Measurements from ENCODE around the gene TSKU.
A peak's percentile ranks its signal among the peaks of the same experiment; 100 is the strongest.
"Not testable (repeated sequence)": the region's sequence is repeated elsewhere in the genome, so short reads cannot be mapped to it uniquely, and the experiment has no call there.

TSKU gene

GRCh38 chr11:76801736-76802135, 18.6 kb downstream of the TSKU start:
- DNase-seq (ENCODE audit: low read depth) = no peak

GRCh38 chr11:76802151-76802550, 19.0 kb downstream of the TSKU start:
- DNase-seq (ENCODE audit: low read depth) = no peak

DNA sequence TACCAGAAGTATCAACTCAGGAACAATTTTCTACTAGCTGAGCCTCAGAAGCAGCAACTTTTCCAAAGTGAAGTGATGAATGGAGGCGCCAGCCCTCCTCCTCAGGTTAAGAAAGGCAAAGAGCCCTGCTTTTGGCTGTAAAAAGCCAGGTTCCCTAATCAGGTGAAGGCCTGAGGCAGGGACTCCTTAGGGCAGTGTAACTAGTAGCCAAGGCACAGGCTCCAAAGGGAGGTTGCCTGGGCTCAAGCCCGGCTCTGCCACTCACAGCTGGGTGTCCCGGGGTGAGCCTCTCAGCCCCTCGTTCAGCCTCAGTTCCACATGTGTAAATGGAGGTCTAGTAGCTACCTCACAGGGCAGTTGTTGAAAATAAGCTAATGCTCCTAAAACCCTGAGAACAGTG, 19.5 kb downstream of the TSKU start:
- DNase-seq (ENCODE audit: low read depth) = no peak

DNA sequence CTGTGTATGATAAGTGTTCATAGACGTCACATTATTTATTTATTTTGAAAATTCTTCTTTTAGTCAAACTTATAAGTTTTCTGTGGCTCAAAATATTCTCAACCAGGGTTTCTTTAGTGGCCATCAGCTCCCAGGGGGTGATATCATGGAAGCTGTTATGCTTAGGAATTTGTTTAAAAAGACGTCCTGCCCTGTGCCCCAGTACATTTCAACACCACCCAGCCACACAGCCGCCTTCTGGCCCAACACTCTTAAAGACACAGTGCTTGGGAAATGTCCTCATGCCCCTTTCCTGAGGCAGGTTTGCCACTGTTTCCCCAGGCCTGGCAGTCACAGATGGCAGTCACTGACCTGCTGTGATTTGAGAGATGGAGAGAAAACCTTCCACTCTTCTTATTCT, 19.9 kb downstream of the TSKU start:
- DNase-seq (ENCODE audit: low read depth) = no peak

GRCh38 chr11:76803811-76804600, 20.9 kb downstream of the TSKU start:
- DNase-seq (ENCODE audit: low read depth) = no peak

DNA sequence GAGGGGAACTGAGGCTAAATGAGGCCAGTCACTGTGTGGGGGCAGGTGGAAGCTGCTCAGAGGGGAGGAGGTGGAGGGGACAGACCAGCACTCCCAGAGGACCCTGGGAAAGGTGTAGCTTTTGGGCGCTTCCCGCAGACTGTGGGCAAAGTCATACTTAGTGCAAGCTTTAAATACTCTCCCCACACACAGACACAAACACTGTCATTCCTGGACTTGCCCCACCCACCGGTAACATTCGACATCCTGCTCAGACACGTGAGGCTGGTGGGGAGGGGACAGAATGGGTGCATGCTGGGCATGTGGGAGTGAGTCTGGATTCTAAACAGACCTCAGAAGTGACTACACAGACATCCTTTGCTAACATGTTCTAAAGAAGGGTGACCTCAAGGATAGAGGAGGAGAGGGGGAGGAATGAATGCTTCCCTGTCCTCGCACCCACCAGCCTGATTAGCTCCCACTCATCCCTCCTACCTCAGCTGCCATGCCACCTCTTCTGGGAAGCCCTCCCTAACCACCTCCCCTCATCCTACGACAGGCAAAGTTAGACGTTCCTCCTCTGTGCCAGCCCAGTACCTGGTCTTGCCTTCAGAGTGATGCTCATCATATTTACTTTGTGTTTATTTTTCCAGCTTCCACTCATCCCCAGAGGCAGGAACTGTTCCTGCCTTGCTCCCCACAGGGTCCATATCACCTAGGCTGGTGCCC, 22.2 kb downstream of the TSKU start:
- no peak for DNase-seq (ENCODE audit: low read depth)

- DNase-seq (ENCODE audit: low read depth) = no peak
Measured at GRCh38 chr11:76806131-76806530, 23.0 kb downstream of the TSKU start.

GRCh38 chr11:76806608-76807205, 23.6 kb downstream of the TSKU start:
- no peak for DNase-seq (ENCODE audit: low read depth)

DNA sequence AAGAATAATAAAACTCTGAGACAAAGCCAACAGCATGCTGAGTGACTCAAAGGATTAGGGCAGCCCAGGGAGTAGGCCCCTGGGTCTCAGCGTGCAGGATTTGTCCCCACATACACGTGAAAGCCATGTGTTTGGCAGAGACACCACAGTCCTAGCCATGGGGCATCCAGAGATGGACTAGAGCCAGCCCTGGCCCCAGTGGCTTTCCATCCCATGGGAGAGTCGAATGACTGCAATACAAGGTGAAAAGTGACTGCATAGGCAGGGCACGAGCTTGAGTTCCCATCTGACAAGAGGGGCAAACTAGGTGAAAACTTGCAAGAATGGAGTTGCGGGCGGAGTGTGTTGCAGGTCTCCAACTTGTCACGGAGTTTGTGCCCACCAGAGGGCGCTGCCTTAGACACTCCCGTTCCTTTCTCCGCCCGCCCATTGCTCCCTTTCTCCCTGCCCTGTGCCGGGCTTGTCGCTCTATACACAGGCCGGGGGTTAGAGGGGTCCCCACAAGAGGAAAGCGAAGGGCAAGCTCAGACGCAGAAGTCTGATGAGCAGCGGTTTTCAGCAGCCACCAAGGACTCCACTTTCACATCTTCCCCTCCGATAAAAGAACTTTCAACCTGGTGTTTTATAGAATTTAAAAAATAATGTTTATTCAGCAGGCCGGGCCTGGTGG, 24.2 kb downstream of the TSKU start:
- DNase-seq (ENCODE audit: low read depth) = peak; percentile 83

- no peak for DNase-seq (ENCODE audit: low read depth)
Measured at GRCh38 chr11:76808171-76808570, 25.0 kb downstream of the TSKU start.

DNA sequence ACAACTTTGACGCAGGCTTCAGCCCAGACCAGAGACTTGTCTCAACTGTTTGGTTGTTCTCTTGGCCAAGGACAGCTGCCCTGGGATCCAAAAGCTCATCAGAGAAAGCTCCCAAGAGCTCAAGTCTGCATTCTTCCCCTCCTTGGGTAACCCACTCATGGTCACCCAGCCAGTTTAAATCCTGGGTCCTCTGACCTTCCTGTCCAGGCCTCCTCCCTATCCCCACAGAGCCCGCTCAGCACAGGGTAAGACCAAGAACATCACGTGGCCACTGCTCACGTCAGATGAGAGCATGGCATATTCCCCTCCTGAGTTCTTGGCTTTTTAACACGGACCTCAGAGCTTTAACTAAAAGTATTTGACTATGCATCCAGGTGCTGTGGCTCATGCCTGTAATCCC, 25.8 kb downstream of the TSKU start:
- DNase-seq (ENCODE audit: low read depth) = no peak

DNA sequence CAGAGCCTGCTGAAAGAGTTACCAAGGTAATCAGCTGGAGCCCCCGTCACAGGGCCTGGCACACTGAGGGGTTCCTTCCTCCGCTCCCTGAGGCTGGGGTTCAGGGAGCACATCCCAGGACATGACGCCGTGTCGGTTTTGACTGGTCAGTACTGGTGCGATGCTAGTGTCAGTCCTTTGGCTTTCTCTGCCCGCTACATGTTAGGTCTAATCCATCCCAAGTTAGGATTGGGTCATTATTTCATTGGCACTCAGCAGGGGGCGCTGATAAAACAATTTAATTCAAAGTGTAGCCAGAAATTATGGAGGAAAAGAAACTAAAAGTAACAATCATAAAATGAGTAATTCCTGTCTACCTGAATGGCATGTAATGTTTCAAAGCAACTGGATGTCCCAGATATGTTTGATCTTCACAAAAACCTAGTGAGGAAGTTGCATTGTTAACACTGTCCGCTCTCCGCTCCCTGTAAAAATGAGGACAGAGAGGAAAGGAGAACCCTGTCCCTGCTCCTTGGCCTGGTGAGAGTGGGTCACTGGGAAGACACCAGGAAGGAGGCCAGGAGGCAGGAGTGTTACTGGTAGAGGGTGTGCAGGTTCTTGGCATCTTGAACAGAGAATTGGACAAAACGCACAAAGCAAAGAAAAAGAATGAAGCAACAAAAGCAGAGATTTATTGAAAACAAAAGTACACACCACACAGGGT, 27.1 kb downstream of the TSKU start:
- DNase-seq (ENCODE audit: low read depth) = no peak

GRCh38 chr11:76811259-76811658, 28.1 kb downstream of the TSKU start:
- DNase-seq (ENCODE audit: low read depth) = no peak

DNA sequence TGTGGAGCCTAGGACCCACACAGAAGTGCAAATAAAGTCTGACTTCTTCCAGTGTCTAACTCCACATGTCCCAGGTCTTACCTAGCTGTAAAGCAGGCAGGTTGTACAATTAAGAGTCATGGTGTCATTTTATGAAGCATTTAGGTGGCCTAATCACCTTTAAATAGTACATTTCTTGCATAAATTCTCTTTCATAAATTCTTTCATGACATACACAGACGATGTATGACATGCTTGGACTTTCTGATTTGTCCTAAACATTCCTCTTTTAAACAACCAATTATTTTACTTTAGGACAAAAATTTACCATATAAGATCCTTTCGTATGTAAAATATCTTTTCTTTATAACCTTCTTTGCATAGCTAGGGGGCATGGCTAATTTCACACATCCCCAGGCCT, 31.3 kb downstream of the TSKU start:
- no peak for DNase-seq (ENCODE audit: low read depth)

DNA sequence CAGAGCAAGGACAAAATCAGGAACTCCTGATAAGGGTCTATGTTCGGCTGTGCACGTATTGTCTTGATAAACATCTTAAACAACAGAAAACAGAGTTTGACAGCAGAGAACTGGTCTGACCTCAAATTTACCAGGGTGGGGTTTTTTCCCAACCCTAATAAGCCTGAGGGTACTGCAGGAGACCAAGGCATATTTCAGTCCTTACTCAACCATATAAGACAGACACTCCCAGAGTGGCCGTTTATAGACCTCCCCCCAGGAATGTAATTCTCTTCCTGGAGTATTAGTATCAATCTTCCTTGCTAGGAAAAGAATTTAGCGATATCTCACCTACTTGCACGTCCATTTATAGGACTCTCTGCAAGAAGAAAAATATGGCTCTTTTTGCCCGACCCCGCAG, 32.5 kb downstream of the TSKU start:
- not testable (repeated sequence) for DNase-seq (ENCODE audit: low read depth)

- DNase-seq (ENCODE audit: low read depth) = no peak
Measured at GRCh38 chr11:76820184-76820566, 37.0 kb downstream of the TSKU start.

- DNase-seq (ENCODE audit: low read depth) = not testable (repeated sequence)
Measured at GRCh38 chr11:76821396-76821795, 38.2 kb downstream of the TSKU start.

DNA sequence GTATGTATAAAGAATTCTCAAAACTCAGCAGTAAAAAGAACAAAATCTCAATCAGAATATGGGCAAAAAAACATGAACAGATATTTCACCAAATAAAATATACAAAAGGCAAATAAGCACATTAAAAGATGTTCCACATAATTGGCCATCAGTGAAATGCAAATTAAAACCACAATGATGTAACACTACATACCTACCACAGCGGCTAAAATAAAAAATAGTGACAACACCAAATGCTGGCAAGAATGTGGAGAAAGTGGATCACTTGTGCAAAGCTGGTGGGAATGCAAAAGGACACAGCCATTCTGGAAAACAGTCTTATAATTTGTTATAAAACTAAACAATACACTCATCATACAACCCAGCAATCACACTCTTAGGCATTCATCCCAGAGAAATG, 39.2 kb downstream of the TSKU start:
- no peak for DNase-seq (ENCODE audit: low read depth)

DNA sequence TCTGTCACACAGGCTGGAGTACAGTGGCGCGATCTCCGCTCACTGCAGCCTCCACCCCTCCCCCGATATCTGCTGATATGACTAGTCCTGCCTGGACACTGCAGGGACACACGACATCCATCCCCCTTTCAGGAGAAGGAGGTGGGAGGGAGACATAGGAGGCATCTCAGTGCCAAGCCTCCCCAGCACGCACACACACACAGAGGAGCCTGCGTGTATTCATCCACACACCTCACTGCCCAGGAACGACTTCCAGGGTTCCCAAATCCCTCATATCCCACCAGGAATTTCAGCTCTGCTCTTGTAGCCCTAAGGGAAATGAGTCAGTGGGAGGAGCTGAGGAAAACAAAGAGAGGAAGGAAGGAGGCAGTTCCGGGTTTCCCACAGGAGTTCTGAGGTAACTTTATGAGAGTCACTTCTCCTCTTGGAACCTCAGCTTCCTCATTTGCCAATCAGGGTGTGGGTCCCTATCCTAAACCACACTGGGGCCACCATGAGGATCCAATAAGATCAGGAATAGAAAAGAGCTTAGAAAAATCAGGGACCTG, 40.4 kb downstream of the TSKU start:
- no peak for DNase-seq (ENCODE audit: low read depth)

DNA sequence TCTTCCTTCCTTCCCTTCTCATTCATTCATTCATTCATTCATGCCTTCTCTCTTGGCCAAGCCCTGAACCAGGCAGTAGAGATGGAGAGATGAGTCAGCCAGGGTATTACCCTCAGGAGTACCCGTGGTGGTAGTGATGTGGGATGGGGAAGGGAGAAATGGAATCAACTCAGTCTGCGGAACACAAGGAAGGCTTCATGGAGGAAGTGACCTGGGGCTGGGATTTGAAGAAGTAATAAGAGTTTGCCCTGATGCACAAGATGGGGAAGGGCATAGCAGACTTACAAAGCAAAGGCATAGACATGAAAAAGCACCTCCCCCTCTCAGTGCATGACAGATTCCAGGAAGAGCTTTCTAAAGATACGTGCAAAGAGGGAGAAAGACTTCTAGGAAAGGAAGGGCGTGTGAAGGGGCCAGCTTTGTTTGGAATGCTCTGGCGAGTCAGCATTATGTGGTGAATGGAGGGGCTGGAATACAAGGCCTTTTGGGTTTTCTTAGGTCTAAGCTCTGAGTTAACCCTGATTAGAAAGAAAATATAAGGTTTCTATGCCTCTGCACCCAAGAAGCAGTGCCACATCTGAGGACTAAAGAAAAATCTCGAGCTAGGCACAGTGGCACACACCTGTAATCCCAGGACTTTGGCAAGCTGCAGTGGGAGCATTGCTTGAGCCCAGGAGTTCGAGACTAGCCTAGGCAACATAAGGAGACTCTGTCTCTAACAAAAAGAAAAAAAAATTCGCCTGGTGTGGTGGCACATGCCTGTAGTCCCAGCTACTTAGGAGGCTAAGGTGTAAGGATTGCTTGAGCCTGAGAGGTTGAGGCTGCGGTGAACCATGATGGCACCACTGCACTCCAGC, 41.2 kb downstream of the TSKU start:
- no peak for DNase-seq (ENCODE audit: low read depth)
